ENCODE results near the gene FOSB. TPM values are rescaled to one million over a fixed set of nuclear protein-coding genes. Genes with fewer than 3 reads are reported as not detected.
A peak's percentile ranks its signal among the peaks of the same experiment; 100 is the strongest.

Gene FOSB
- total and polyA plus RNA-seq, 9 of the 15 experiments (the other 6 are each of a cell fraction or from before 2014, with no cell fraction given): 0.11 to 2.7 (median 0.73) TPM

DNA sequence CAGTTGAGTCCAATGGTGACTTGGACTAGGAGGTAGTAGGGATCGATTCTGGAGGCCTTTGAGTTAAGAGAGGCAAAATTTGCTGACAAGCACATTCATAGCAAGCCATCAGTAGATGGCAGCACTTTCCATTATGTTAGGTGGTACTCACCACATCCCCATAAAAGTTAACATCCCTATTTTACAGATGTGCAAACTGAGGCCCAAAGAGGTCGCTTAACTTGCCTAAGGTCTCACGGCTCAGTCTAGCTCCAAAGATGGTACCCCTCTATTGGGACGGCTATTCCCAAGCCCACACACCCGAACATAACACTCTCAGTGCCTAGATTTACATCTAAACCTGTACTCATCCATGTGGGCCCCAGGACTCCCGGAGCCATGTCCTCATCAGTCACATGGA lies 21.5 kb upstream of the FOSB start (continued):
- TF ChIP-seq PRDM10 (IDR thresholded peaks at IDR 0.05; ENCODE audit: partially characterized antibody) (peak; percentile 25), SPI1 (IDR thresholded peaks at IDR 0.05; ENCODE audit: borderline replicate concordance, low read depth, low read length) (no peak), ZBTB17 (CRISPR knock-in tag; IDR thresholded peaks at IDR 0.05) (no peak), PHB2 (IDR thresholded peaks at IDR 0.05; ENCODE audit: low read depth) (no peak)

DNA sequence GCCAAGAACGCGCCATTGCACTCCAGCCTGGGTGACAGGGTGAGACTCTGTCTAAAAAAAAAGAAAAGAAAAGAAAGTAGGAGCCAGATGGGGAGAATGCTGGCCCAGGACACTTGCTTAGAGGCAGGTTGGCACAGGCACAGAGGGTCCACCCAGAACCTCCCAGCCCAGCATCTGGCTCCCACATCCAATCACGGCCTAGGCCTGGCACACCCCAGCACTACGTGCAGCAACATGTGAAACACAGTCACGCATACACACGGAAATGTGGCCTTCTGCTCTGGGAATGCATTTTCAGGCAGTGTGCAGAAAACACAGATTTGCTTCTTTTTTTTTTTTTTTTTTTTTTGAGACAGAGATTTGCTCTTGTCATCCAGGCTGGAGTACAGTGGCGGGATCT lies 20.9 kb upstream of the FOSB start:
- no peak for DNase-seq (ENCODE audit: extremely low read depth in 1 of 4, low spot score in 3 of 4)
- H3K36me3 ChIP-seq (ENCODE audit: control insufficient read depth, insufficient read depth, low read length): no peaks in the 10 kb centered on the region
- no peak overlapping the region for H3K4me2 ChIP-seq (ENCODE audit: insufficient read depth, low read length)
- in situ Hi-C loops (cut with MboI): no loop called here
- no peak for FAIRE-seq
- H3K9me3 ChIP-seq (replicated peaks; ENCODE audit: control insufficient read depth, insufficient read depth, low read depth, low read length): no peaks in the 10 kb centered on the region
- H3K9ac ChIP-seq (ENCODE audit: insufficient read depth in 1 of 2, low read depth in 2 of 2, low read length in 2 of 2): no peak overlapping the region
- TF ChIP-seq CHCHD3 (CRISPR knock-in tag; IDR thresholded peaks at IDR 0.05) (no peak), HMG20A (CRISPR knock-in tag; conservative IDR thresholded peaks at IDR 0.05) (no peak), ZNF384 (IDR thresholded peaks at IDR 0.05; ENCODE audit: low read depth, low read length) (peak; percentile 4; the same call in 1 of the 2 replicates)
- TF ChIP-seq, protein P1, sequence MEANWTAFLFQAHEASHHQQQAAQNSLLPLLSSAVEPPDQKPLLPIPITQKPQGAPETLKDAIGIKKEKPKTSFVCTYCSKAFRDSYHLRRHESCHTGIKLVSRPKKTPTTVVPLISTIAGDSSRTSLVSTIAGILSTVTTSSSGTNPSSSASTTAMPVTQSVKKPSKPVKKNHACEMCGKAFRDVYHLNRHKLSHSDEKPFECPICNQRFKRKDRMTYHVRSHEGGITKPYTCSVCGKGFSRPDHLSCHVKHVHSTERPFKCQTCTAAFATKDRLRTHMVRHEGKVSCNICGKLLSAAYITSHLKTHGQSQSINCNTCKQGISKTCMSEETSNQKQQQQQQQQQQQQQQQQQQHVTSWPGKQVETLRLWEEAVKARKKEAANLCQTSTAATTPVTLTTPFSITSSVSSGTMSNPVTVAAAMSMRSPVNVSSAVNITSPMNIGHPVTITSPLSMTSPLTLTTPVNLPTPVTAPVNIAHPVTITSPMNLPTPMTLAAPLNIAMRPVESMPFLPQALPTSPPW (CRISPR knock-in tag; IDR thresholded peaks at IDR 0.05): 0 out of 2 replicates have a peak, but pooled peaks have one; percentile 0
- CTCF ChIA-PET (ENCODE audit: low intra/inter-chr PET ratio): interaction anchor here (0.6 to 1.6 kb wide), 2 partner anchors 18 to 31 kb away, joined by 3 to 8 read pairs; no protein-coding TSS in a partner anchor
- intact Hi-C loops (cut with micrococcal nuclease): no loop called here
- H2AFZ ChIP-seq (ENCODE audit: low read depth, low read length): no peak overlapping the region
- POLR2A ChIA-PET: interaction anchor here (0.6 to 0.7 kb wide), 2 partner anchors 12 to 31 kb away, joined by 3 read pairs; no protein-coding TSS in a partner anchor
- H3K79me2 ChIP-seq (ENCODE audit: control insufficient read depth, insufficient read depth, low read length): no peaks in the 10 kb centered on the region
- WGBS (ENCODE audit: insufficient coverage, low coverage, missing lambda C conversion rate): 73% methylated on average over 6 of the region's 7 CpGs
- peaks cover 34 to 47% of the 10 kb centered on the region in 2 experiments for H3K4me1 ChIP-seq (replicated peaks in 1 of 2; ENCODE audit: control insufficient read depth in 2 of 2, insufficient read depth in 2 of 2, low read length in 2 of 2)
- H3K27me3 ChIP-seq (ENCODE audit: control insufficient read depth in 2 of 2, insufficient read depth in 2 of 2, low read length in 2 of 2): no peaks in the 10 kb centered on the region
- H3K4me3 ChIP-seq: no peak overlapping the region
- no peak overlapping the region for H3K27ac ChIP-seq (ENCODE audit: extremely low read depth, low read depth, low read length)
- no peaks in the 10 kb centered on the region for H3K9me1 ChIP-seq (ENCODE audit: control insufficient read depth, insufficient read depth, low read length)
- H4K20me1 ChIP-seq (replicated peaks; ENCODE audit: control insufficient read depth, insufficient read depth, low read length): 0 out of 2 replicates have a peak, but pooled peaks cover 4% of the 10 kb centered on the region
- no peak for ATAC-seq
- no TSS peak for BruUV-seq (replicated peaks)
